ENCODE data around the gene FSHR.

The FSHR gene

DNA sequence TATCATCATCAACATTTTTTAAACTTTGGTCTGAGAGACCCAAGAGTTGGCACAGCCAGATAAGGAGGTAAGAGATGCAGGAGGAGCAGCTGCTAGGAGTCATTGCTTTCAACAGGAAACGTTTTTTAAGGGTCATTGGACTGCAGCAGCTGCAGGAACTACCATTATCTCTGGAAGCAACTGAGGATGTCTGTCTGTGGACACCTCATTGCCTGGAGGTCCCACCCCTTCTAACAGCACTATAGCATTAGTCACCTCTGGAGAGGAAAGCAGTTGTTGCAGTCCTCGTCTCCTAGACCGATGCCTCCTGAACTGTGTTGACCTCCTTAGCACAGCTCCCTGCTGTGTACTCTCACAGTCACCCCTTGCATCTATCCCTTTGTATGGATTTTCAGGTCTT, 21.5 kb upstream of the FSHR start:
- ATAC-seq: no peak
- TF ChIP-seq PATZ1 (CRISPR knock-in tag; IDR thresholded peaks at IDR 0.05; ENCODE audit: borderline replicate concordance): no peak
- no peak for TF ChIP-seq ZNF8 (CRISPR knock-in tag; IDR thresholded peaks at IDR 0.05)
- no peak for TF ChIP-seq ARNTL (CRISPR knock-in tag; IDR thresholded peaks at IDR 0.05; ENCODE audit: borderline replicate concordance, low read depth)
- no peak for TF ChIP-seq GLIS3 (CRISPR knock-in tag; IDR thresholded peaks at IDR 0.05)
- TF ChIP-seq ZNF70 (CRISPR knock-in tag; IDR thresholded peaks at IDR 0.05): no peak
- no peak for TF ChIP-seq PPARA (CRISPR knock-in tag; IDR thresholded peaks at IDR 0.05; ENCODE audit: borderline replicate concordance)
- no peak for TF ChIP-seq CSRNP3 (CRISPR knock-in tag; IDR thresholded peaks at IDR 0.05)
- TF ChIP-seq, protein P1, sequence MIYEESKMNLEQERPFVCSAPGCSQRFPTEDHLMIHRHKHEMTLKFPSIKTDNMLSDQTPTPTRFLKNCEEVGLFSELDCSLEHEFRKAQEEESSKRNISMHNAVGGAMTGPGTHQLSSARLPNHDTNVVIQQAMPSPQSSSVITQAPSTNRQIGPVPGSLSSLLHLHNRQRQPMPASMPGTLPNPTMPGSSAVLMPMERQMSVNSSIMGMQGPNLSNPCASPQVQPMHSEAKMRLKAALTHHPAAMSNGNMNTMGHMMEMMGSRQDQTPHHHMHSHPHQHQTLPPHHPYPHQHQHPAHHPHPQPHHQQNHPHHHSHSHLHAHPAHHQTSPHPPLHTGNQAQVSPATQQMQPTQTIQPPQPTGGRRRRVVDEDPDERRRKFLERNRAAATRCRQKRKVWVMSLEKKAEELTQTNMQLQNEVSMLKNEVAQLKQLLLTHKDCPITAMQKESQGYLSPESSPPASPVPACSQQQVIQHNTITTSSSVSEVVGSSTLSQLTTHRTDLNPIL (CRISPR knock-in tag; IDR thresholded peaks at IDR 0.05; ENCODE audit: low read depth): no peak
- no peak for TF ChIP-seq ZNF565 (CRISPR knock-in tag; conservative IDR thresholded peaks at IDR 0.05; ENCODE audit: low read depth)
- no peak for TF ChIP-seq RARB (CRISPR knock-in tag; IDR thresholded peaks at IDR 0.05)
- TF ChIP-seq TCF4 (CRISPR knock-in tag; IDR thresholded peaks at IDR 0.05; ENCODE audit: borderline replicate concordance): no peak
- TF ChIP-seq CSDC2 (CRISPR knock-in tag; IDR thresholded peaks at IDR 0.05): no peak
- no peak for TF ChIP-seq ZFP3 (CRISPR knock-in tag; IDR thresholded peaks at IDR 0.05)
- TF ChIP-seq SNAI2 (CRISPR knock-in tag; IDR thresholded peaks at IDR 0.05): no peak
- TF ChIP-seq TOX (CRISPR knock-in tag; IDR thresholded peaks at IDR 0.05; ENCODE audit: borderline replicate concordance): no peak
- TF ChIP-seq ESRRG (CRISPR knock-in tag; IDR thresholded peaks at IDR 0.05): no peak

GRCh38 chr2:49174750-49175149, 20.4 kb upstream of the FSHR start:
- TF ChIP-seq, protein P2, sequence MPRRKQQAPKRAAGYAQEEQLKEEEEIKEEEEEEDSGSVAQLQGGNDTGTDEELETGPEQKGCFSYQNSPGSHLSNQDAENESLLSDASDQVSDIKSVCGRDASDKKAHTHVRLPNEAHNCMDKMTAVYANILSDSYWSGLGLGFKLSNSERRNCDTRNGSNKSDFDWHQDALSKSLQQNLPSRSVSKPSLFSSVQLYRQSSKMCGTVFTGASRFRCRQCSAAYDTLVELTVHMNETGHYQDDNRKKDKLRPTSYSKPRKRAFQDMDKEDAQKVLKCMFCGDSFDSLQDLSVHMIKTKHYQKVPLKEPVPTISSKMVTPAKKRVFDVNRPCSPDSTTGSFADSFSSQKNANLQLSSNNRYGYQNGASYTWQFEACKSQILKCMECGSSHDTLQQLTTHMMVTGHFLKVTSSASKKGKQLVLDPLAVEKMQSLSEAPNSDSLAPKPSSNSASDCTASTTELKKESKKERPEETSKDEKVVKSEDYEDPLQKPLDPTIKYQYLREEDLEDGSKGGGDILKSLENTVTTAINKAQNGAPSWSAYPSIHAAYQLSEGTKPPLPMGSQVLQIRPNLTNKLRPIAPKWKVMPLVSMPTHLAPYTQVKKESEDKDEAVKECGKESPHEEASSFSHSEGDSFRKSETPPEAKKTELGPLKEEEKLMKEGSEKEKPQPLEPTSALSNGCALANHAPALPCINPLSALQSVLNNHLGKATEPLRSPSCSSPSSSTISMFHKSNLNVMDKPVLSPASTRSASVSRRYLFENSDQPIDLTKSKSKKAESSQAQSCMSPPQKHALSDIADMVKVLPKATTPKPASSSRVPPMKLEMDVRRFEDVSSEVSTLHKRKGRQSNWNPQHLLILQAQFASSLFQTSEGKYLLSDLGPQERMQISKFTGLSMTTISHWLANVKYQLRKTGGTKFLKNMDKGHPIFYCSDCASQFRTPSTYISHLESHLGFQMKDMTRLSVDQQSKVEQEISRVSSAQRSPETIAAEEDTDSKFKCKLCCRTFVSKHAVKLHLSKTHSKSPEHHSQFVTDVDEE (CRISPR knock-in tag; IDR thresholded peaks at IDR 0.05): 0 out of 2 replicates have a peak, but pooled peaks have one; percentile 25
- TF ChIP-seq CSDC2 (CRISPR knock-in tag; IDR thresholded peaks at IDR 0.05): no peak
- ATAC-seq: no peak

DNA sequence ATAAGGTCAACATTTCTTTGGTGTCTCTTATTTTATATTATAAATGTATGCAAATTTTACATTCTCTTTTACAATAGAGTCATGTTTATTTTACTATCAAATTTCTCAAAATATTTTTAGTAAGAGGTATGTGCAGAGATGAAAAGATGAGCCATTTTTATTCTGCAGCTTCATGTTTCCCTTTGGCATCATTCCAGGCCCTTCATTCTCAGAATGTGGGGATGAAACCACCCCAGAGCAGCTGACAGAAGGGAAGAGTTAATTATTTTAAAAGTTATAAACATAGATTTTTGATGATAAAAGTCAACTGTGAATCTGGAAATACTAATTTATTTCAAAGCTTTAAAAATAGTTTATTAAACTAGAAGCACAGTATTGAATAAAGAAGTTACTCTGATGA, 12.8 kb upstream of the FSHR start:
- ATAC-seq: no peak
- TF ChIP-seq TCF4 (CRISPR knock-in tag; IDR thresholded peaks at IDR 0.05; ENCODE audit: borderline replicate concordance) (no peak), ISL1 (CRISPR knock-in tag; IDR thresholded peaks at IDR 0.05) (no peak), ARNTL (CRISPR knock-in tag; IDR thresholded peaks at IDR 0.05; ENCODE audit: borderline replicate concordance, low read depth) (no peak), RARB (CRISPR knock-in tag; IDR thresholded peaks at IDR 0.05) (no peak), ZNF70 (CRISPR knock-in tag; IDR thresholded peaks at IDR 0.05) (no peak), GLIS3 (CRISPR knock-in tag; IDR thresholded peaks at IDR 0.05) (no peak), ZNF565 (CRISPR knock-in tag; conservative IDR thresholded peaks at IDR 0.05; ENCODE audit: low read depth) (no peak), BACH2 (CRISPR knock-in tag; IDR thresholded peaks at IDR 0.05; ENCODE audit: borderline replicate concordance) (no peak), ZC3H10 (CRISPR knock-in tag; IDR thresholded peaks at IDR 0.05) (no peak), PATZ1 (CRISPR knock-in tag; IDR thresholded peaks at IDR 0.05; ENCODE audit: borderline replicate concordance) (no peak), TOX (CRISPR knock-in tag; IDR thresholded peaks at IDR 0.05; ENCODE audit: borderline replicate concordance) (no peak), OSR1 (CRISPR knock-in tag; IDR thresholded peaks at IDR 0.05) (no peak)
- TF ChIP-seq, protein P1 (CRISPR knock-in tag; IDR thresholded peaks at IDR 0.05; ENCODE audit: low read depth): no peak
- TF ChIP-seq, protein P2 (CRISPR knock-in tag; IDR thresholded peaks at IDR 0.05): no peak

All from SK-N-SH treated with all-trans-retinoic acid at 6 μM for 48 hours (cell line).